ENCODE results near the gene NHSL2.
"Not testable (repeated sequence)": the region's sequence is repeated elsewhere in the genome, so short reads cannot be mapped to it uniquely, and the experiment has no call there.

The NHSL2 gene

GRCh38 chrX:72169008-72169728 is 258.5 kb downstream of the NHSL2 start:
- H3K4me3 ChIP-seq (ENCODE audit: low read length in 2 of 2): no peak overlapping the region
- H3K18ac ChIP-seq (ENCODE audit: low read length): no peak overlapping the region
- H3K4ac ChIP-seq (ENCODE audit: low read length): no peak overlapping the region
- no peak overlapping the region for H3K4me2 ChIP-seq (ENCODE audit: insufficient read depth, low read length, poor library complexity, severe bottlenecking)
- H3K79me1 ChIP-seq (ENCODE audit: low read depth, low read length): no peaks in the 10 kb centered on the region
- no CpG with 5 or more reads among the region's 6 CpGs for WGBS, 2 donors (ENCODE audit: extremely low coverage in 2 of 2, insufficient read length in 2 of 2, insufficient replicate concordance in 1 of 2)
- peak overlapping the region; percentile 45 for H2AFZ ChIP-seq (ENCODE audit: low read length)
- no peak overlapping the region for H2BK5ac ChIP-seq (ENCODE audit: low read length)
- H2BK120ac ChIP-seq (ENCODE audit: low read depth, low read length): no peak overlapping the region
- H3K9me3 ChIP-seq (replicated peaks in 1 of 2; ENCODE audit: control insufficient read depth in 2 of 2, insufficient read depth in 1 of 2, low read depth in 1 of 2, low read length in 2 of 2): no peaks in the 10 kb centered on the region
- H3K9ac ChIP-seq (ENCODE audit: low read depth, low read length, poor library complexity): no peak overlapping the region
- no peak overlapping the region for H4K91ac ChIP-seq (ENCODE audit: low read depth, low read length, poor library complexity)
- H3K27me3 ChIP-seq (ENCODE audit: control insufficient read depth in 3 of 3, insufficient read depth in 3 of 3, low read depth in 1 of 3, low read length in 3 of 3): no peaks in the 10 kb centered on the region
- H4K8ac ChIP-seq (ENCODE audit: low read depth, low read length): no peak overlapping the region
- H3K36me3 ChIP-seq (replicated peaks in 1 of 2; ENCODE audit: control insufficient read depth in 2 of 2, insufficient read depth in 2 of 2, low read length in 2 of 2): no peaks in the 10 kb centered on the region
- DNase-seq (ENCODE audit: low spot score): no peak
- H2BK12ac ChIP-seq (ENCODE audit: low read length): no peak overlapping the region
- no peaks in the 10 kb centered on the region for H3K4me1 ChIP-seq (ENCODE audit: control insufficient read depth in 2 of 2, insufficient read depth in 1 of 2, low read depth in 1 of 2, low read length in 2 of 2)
- H2BK15ac ChIP-seq (ENCODE audit: low read length): no peak overlapping the region
- H3K23ac ChIP-seq (ENCODE audit: low read depth, low read length, poor library complexity): no peak overlapping the region
- no peak overlapping the region for H3K14ac ChIP-seq (ENCODE audit: low read length)
- no peak overlapping the region for H3K27ac ChIP-seq (replicated peaks; ENCODE audit: low read length)
- H2AK5ac ChIP-seq (ENCODE audit: low read depth, low read length): no peak overlapping the region

- WGBS, 2 donors (ENCODE audit: extremely low coverage in 2 of 2, insufficient read length in 2 of 2, insufficient replicate concordance in 1 of 2): no CpG with 5 or more reads among the region's 5 CpGs
- not testable (repeated sequence) for H4K91ac ChIP-seq (ENCODE audit: low read depth, low read length, poor library complexity); H3K79me1 ChIP-seq (ENCODE audit: low read depth, low read length); H2BK12ac ChIP-seq (ENCODE audit: low read length); H2AFZ ChIP-seq (ENCODE audit: low read length); H3K23ac ChIP-seq (ENCODE audit: low read depth, low read length, poor library complexity); H3K27ac ChIP-seq (replicated peaks; ENCODE audit: low read length); H2BK15ac ChIP-seq (ENCODE audit: low read length); H2BK5ac ChIP-seq (ENCODE audit: low read length); H3K18ac ChIP-seq (ENCODE audit: low read length); H2AK5ac ChIP-seq (ENCODE audit: low read depth, low read length); H3K9ac ChIP-seq (ENCODE audit: low read depth, low read length, poor library complexity); H3K4me3 ChIP-seq (ENCODE audit: low read length in 2 of 2); H4K8ac ChIP-seq (ENCODE audit: low read depth, low read length); H3K4me1 ChIP-seq (ENCODE audit: control insufficient read depth in 2 of 2, insufficient read depth in 1 of 2, low read depth in 1 of 2, low read length in 2 of 2); H3K27me3 ChIP-seq (ENCODE audit: control insufficient read depth in 3 of 3, insufficient read depth in 3 of 3, low read depth in 1 of 3, low read length in 3 of 3); H3K36me3 ChIP-seq (replicated peaks in 1 of 2; ENCODE audit: control insufficient read depth in 2 of 2, insufficient read depth in 2 of 2, low read length in 2 of 2); DNase-seq (ENCODE audit: low spot score); H3K4ac ChIP-seq (ENCODE audit: low read length); H2BK120ac ChIP-seq (ENCODE audit: low read depth, low read length); H3K14ac ChIP-seq (ENCODE audit: low read length); H3K9me3 ChIP-seq (replicated peaks in 1 of 2; ENCODE audit: control insufficient read depth in 2 of 2, insufficient read depth in 1 of 2, low read depth in 1 of 2, low read length in 2 of 2); H3K4me2 ChIP-seq (ENCODE audit: insufficient read depth, low read length, poor library complexity, severe bottlenecking)
Observed at GRCh38 chrX:72176289-72176688, 265.6 kb downstream of the NHSL2 start.

- no peak for DNase-seq (ENCODE audit: low spot score)
- no peak overlapping the region for H3K27ac ChIP-seq (replicated peaks; ENCODE audit: low read length)
- no CpG with 5 or more reads among the region's 2 CpGs for WGBS, 2 donors (ENCODE audit: extremely low coverage in 2 of 2, insufficient read length in 2 of 2, insufficient replicate concordance in 1 of 2)
Observed at GRCh38 chrX:72176981-72177380, 266.3 kb downstream of the NHSL2 start.

DNA sequence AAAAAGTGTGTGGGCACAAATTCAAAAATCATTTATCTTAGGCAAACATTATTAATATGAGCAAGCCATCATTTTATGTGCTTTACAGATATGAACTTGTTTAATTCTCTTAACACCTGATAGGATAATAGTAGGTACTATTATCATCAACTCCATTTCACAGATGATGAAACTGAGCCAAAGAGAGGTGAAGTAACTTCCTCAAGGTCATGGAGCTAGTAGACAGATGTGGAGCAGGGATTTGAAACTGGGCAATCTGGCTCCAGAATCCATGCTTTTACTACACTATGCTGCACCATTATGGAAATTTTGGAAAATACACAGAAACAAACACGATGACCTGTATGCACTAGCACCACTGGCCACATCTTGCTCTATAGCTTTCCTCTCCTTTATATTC is 269.9 kb downstream of the NHSL2 start:
- no peak overlapping the region for H4K8ac ChIP-seq (ENCODE audit: low read depth, low read length)
- H3K27ac ChIP-seq (replicated peaks; ENCODE audit: low read length): peak overlapping the region; percentile 88
- H3K79me1 ChIP-seq (ENCODE audit: low read depth, low read length): no peaks in the 10 kb centered on the region
- no CpG with 5 or more reads among the region's 1 CpG for whole genome bisulfite sequencing, 2 donors (ENCODE audit: extremely low coverage in 2 of 2, insufficient read length in 2 of 2, insufficient replicate concordance in 1 of 2)
- no peak overlapping the region for H3K14ac ChIP-seq (ENCODE audit: low read length)
- H2BK5ac ChIP-seq (ENCODE audit: low read length): no peak overlapping the region
- H3K9me3 ChIP-seq (replicated peaks in 1 of 2; ENCODE audit: control insufficient read depth in 2 of 2, insufficient read depth in 1 of 2, low read depth in 1 of 2, low read length in 2 of 2): no peaks in the 10 kb centered on the region
- H3K23ac ChIP-seq (ENCODE audit: low read depth, low read length, poor library complexity): no peak overlapping the region
- H3K18ac ChIP-seq (ENCODE audit: low read length): no peak overlapping the region
- peaks cover 0 to 2% of the 10 kb centered on the region in 2 donors for H3K4me1 ChIP-seq (ENCODE audit: control insufficient read depth in 2 of 2, insufficient read depth in 1 of 2, low read depth in 1 of 2, low read length in 2 of 2)
- no peak for DNase-seq (ENCODE audit: low spot score)
- no peak overlapping the region for H2BK15ac ChIP-seq (ENCODE audit: low read length)
- peaks cover 0 to 6% of the 10 kb centered on the region in 2 donors for H3K36me3 ChIP-seq (replicated peaks in 1 of 2; ENCODE audit: control insufficient read depth in 2 of 2, insufficient read depth in 2 of 2, low read length in 2 of 2)
- no peak overlapping the region for H3K9ac ChIP-seq (ENCODE audit: low read depth, low read length, poor library complexity)
- H3K4me2 ChIP-seq (ENCODE audit: insufficient read depth, low read length, poor library complexity, severe bottlenecking): no peak overlapping the region
- H3K4me3 ChIP-seq (ENCODE audit: low read length in 2 of 2): peak overlapping the region in 1 of 2 donors; percentile 27
- no peak overlapping the region for H2AFZ ChIP-seq (ENCODE audit: low read length)
- H3K27me3 ChIP-seq (ENCODE audit: control insufficient read depth in 3 of 3, insufficient read depth in 3 of 3, low read depth in 1 of 3, low read length in 3 of 3): no peaks in the 10 kb centered on the region
- no peak overlapping the region for H2BK120ac ChIP-seq (ENCODE audit: low read depth, low read length)
- H2AK5ac ChIP-seq (ENCODE audit: low read depth, low read length): no peak overlapping the region
- no peak overlapping the region for H3K4ac ChIP-seq (ENCODE audit: low read length)
- no peak overlapping the region for H2BK12ac ChIP-seq (ENCODE audit: low read length)
- no peak overlapping the region for H4K91ac ChIP-seq (ENCODE audit: low read depth, low read length, poor library complexity)

More at GRCh38 chrX:72176981-72177380, 266.3 kb downstream of the NHSL2 start:
- Histone ChIP-seq H3K4me1 (ENCODE audit: control insufficient read depth in 2 of 2, insufficient read depth in 1 of 2, low read depth in 1 of 2, low read length in 2 of 2) (no peaks in the 10 kb centered on the region), H3K18ac (ENCODE audit: low read length) (no peak overlapping the region), H3K23ac (ENCODE audit: low read depth, low read length, poor library complexity) (no peak overlapping the region), H2BK5ac (ENCODE audit: low read length) (no peak overlapping the region), H2BK15ac (ENCODE audit: low read length) (no peak overlapping the region), H3K14ac (ENCODE audit: low read length) (no peak overlapping the region), H2AK5ac (ENCODE audit: low read depth, low read length) (no peak overlapping the region), H3K9ac (ENCODE audit: low read depth, low read length, poor library complexity) (no peak overlapping the region), H2AFZ (ENCODE audit: low read length) (peak overlapping the region; percentile 62), H3K36me3 (replicated peaks in 1 of 2; ENCODE audit: control insufficient read depth in 2 of 2, insufficient read depth in 2 of 2, low read length in 2 of 2) (no peaks in the 10 kb centered on the region), H3K4me3 (ENCODE audit: low read length in 2 of 2) (no peak overlapping the region), H2BK120ac (ENCODE audit: low read depth, low read length) (no peak overlapping the region), H3K4ac (ENCODE audit: low read length) (no peak overlapping the region), H2BK12ac (ENCODE audit: low read length) (no peak overlapping the region), H4K91ac (ENCODE audit: low read depth, low read length, poor library complexity) (no peak overlapping the region), H3K79me1 (ENCODE audit: low read depth, low read length) (no peaks in the 10 kb centered on the region), H3K4me2 (ENCODE audit: insufficient read depth, low read length, poor library complexity, severe bottlenecking) (no peak overlapping the region), H4K8ac (ENCODE audit: low read depth, low read length) (no peak overlapping the region), H3K9me3 (replicated peaks in 1 of 2; ENCODE audit: control insufficient read depth in 2 of 2, insufficient read depth in 1 of 2, low read depth in 1 of 2, low read length in 2 of 2) (no peaks in the 10 kb centered on the region), H3K27me3 (ENCODE audit: control insufficient read depth in 3 of 3, insufficient read depth in 3 of 3, low read depth in 1 of 3, low read length in 3 of 3) (no peaks in the 10 kb centered on the region)
